RPMI8226 (cell line): ENCODE measurements around the gene TADA1.

Experiments used
- DNase-seq: peaks from one replicate; pipeline ENCODE4 v3.0.0-alpha.2; 2015

TADA1 gene, protein sequence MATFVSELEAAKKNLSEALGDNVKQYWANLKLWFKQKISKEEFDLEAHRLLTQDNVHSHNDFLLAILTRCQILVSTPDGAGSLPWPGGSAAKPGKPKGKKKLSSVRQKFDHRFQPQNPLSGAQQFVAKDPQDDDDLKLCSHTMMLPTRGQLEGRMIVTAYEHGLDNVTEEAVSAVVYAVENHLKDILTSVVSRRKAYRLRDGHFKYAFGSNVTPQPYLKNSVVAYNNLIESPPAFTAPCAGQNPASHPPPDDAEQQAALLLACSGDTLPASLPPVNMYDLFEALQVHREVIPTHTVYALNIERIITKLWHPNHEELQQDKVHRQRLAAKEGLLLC

GRCh38 chr1:166875734-166876539, at the start of gene TADA1:
TADA1 (minus strand) TSS chr1:166876264; CDS start chr1:166876233, 31 bp downstream.
- peak; percentile 100 for DNase-seq

DNA sequence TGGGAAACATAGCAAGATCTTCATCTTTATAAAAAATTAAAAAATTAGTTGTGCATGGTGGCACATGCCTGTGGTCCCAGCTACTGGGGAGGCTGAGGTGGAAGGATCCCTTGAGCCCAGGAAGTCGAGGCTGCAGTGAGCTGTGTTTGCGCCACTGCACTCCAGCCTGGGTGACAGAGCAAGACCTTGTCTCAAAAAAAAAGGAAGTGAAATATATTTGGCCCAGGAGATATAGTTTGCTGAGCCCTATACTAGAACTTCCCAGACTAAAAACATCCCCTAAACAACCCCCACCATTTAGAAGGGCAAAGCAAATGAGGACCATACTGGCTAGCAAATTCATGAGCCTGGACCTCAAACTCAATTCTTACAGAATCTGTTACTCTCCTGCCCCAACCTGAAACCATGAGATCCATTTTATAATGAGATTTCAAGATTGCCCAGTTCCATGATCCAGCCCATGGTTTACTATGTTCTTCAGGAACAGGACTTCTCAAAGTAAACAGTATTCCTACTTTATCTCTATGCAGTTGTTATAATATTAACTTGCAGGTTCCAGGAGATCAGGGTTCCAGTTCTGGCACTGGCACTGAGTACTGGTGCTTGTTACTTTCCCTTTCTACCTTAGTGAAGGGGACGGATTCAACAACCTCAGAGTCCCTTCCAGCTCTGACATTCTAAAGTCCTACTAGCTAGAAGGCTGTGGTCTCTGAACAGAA, 48.9 kb upstream of the TADA1 start:
- no peak for DNase-seq

- DNase-seq: no peak
Measured at GRCh38 chr1:166920561-166921475, 44.8 kb upstream of the TADA1 start.

- no peak for DNase-seq
Measured at GRCh38 chr1:166918956-166919316, 42.9 kb upstream of the TADA1 start.

- no peak for DNase-seq
Measured at GRCh38 chr1:166918088-166918955, 42.3 kb upstream of the TADA1 start.

DNA sequence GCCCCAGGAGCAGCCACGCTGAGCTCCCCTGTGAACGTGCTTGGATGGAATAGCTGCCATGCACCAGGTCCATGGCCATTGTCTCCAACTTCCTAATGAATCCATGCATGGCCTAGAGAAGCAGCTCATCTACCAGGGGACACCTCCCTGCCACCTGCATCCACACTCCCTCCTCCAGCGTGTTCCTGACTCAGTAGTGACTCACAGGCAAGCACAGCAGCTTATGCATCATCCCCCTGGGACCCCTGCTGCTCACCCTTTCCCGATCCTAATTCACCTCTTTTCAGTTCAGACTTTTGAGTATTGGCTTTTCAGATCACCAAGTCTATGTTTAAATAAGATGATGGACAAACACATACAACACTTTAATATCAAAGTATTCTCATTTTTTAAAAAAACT, 39.9 kb upstream of the TADA1 start:
- no peak for DNase-seq

DNA sequence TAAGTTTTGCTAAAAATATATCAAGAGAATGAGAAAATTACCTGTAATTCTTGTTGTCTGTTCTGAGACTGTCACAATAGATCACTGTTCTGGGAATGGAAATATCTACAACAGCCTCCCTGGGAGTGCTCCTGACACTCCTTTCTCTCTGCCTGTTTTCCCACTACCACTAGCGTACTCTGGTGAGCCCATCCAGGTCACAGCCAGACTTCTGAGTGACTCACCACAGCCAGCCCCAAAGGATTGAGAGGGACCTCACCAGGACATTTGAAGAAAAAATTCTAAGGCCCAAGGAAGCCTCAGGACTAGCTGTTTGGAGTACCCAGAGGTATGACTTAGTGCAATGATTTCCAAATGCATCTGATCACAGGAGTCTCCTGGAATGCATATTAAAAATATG, 39.0 kb upstream of the TADA1 start:
- DNase-seq: no peak

- DNase-seq: no peak
Measured at GRCh38 chr1:166914111-166914510, 38.0 kb upstream of the TADA1 start.

- no peak for DNase-seq
Measured at GRCh38 chr1:166911624-166912023, 35.6 kb upstream of the TADA1 start.

DNA sequence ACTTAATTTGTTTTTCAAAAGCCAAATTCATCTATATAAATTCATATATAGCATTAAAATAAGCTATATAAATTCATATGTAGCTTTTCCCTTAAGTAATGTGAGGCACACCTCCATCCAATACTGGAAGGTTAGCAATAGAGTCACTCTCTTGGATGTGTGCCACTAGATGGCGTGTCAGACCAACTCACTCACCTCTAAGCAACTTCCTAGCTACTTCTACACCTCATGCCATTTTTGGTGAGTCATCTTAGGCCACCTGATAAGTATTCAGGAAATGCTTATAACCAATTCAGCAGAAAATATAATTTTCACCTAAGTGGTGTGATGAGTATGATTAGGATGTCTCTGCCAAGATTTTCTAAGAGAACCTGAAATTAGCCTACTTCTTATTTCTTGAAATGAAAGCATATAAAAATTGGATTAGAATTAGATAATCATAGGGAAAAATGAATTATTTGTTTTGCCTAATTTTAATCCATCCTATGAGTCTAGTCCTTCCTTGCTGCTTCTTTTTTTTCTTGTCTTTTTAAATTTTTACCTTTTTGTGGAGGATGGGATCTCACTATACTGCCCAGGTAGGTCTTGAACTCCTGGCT, 34.4 kb upstream of the TADA1 start:
- DNase-seq: peak; percentile 93

- DNase-seq: no peak
Measured at GRCh38 chr1:166908942-166909341, 32.9 kb upstream of the TADA1 start.

DNA sequence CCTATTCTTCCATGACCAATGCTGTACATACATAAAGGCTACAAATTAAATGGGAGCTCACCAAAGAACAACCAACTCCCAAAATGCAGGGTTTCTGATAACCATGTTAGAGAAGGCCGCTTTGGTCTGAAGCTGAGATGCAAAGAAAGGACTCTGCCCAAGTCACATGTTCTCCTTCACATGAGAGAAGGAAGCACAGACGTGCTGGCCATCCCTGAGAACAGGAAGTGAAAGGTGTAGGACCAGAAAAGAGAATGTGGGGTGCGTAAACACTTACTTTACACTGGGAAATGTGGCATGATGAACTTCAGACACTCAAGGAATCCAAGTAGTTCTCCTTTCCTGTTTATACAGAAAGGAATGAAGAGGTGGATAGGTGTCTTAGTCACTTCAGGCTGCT, 31.7 kb upstream of the TADA1 start:
- DNase-seq: peak; percentile 66

DNA sequence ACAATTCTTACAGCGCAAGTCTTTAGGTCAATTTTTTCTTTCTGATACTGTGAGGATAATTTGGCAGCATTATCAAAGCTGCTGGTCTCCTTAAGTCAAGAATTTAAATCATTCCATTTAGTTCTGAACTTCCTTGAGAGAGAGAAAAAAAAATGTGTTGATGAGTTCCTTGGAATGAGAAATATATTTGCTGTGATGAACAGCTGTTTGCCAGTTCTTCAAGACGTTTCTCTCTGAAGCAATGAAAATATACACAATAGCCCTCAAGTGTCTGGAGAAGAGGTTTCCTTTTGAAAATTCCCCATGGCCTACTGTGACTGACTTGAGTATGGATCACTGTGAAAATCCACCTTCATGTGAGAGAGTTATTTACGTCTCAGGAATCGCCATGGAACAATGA, 31.0 kb upstream of the TADA1 start:
- no peak for DNase-seq

GRCh38 chr1:166906647-166907046, 30.6 kb upstream of the TADA1 start:
- no peak for DNase-seq

DNA sequence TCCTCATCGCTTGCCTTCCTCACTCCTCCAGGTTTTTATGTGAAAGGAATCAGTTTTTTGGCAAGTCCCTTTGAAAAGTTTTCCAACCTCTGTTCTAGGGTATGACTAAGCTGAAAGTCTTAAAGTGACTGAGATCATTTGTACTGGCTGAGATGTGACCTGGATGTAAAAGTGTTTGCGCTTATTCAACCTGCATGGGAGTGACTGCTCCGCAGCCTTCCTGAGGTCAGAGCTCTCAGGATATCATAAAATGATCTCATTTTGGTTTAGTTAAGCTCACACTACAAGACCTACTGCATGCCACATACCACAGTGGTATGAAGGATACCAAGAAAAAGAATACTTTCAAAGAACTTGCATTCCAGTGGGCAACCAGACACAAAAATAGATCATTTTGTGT, 29.8 kb upstream of the TADA1 start:
- no peak for DNase-seq

DNA sequence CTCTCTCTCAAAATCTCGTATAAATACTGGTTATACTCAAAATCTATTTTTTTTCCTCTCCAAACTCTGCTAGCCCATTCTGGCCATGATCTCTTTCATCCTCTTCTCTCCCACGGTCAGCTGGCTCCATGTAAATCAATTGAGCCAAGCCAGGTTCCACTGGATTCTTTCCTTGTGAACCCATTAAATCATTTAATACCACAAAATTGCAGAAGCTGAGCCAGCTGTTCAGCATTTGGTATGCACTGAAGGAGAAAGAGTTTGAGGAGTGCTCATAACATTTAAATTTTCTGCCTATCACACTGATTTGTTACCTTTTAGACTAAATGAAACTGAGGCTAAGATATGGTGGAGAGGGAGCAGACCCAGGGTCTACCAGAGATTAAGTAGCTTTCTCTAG, 29.1 kb upstream of the TADA1 start:
- no peak for DNase-seq

DNA sequence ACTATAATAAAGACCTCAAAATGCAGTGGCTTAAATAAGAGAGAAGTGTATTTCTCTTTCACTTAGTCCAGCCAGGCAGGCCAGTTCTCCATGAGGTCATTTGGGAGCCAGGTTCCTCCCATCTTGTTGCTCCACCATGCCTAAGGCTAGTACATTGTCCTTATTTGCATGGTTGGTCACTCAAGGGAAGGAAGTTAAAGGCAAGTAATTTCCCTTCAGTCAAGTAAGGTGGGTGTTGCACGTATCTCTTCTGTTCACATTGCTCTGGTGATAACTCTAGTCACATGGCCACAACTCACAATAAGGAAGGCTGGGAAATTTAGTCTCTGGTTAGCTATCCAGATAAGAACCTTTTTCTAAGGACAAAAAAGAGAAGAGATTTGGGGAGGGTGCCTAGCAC, 27.2 kb upstream of the TADA1 start:
- DNase-seq: no peak

DNA sequence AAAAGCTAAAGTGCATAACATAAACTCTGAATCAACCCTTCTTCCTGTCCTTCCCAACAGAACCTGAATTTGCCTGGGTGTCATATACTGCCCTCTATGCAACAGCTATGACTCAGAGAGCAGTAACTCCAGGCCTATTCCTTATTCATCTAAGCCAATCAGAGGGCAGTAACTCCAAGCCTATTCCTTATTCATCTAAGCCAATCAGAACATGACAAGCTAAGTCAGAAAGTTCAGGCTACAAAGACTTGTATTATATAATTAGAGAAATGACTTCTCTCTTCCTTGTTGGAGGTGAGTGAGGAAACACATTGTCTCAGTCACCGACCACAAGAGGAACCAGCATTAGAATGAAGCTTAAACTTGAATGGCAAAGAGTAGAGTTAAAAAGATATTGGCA, 26.2 kb upstream of the TADA1 start:
- DNase-seq: no peak

DNA sequence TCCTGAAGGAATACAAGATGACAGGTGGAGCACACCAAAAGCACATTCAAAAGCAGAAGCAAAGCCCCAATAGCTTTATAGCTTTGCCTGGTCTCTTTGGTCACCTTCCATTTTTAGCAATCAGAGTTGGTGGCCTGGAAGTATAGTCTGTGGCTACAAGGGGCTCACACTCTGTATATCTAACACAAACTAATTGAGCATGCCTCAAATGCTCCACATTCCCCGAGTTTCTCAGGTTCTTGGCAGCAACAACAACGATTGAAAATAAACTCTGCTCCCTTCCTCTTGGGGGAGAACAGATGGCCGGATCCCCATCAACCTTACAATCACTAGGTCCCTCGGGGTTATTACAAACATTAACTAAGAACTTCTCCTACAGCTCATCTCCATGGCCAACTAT, 24.9 kb upstream of the TADA1 start:
- no peak for DNase-seq

- no peak for DNase-seq
Measured at GRCh38 chr1:166899769-166900168, 23.7 kb upstream of the TADA1 start.

DNA sequence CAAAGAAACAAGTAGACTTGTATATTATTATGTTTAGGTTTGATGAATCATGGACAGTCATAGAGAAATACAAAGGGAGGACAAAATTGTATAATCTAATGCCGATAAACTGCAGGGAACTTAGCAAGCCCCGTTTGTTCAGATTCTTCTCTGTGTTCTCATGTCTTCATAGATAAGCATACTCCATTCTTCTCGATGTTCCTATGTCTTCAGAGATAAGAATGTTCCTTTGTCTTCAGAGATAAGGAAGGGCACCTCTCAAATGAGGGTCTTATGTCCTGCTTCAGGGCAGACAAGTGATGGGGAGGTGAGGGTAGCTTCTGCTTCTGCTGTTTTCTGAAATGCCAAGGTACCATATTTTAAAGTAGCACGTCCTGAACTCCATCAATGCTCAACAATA, 19.7 kb upstream of the TADA1 start:
- no peak for DNase-seq
